Measurements from ENCODE around the gene CDS1.

DNA sequence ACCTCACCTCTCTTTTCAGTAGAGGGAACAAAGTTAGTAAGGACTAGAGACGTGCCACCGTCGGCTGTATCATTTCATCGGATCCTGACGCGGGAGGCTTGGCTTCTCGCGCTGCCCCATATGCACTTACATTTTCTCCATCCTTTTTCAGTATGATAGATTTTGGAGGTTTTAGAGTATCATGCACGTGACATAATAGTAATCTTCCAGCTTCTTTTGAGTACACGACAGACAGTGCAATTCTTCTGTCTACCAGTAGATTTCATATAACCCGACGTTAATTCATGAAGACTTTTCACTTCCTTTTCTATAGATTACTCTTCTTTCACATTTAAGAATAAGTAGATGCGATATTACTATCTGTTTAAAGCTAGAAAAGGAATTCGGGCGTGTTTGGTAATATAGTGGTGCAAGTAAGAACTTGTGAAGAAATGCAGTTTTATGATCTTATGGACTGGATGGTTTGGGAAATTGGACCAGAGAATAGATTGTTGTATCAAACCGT is 1.0 kb downstream of the CDS1 start:
- TF ChIP-seq CTCF (IDR thresholded peaks at IDR 0.05) (peak in 1 of 4 experiments; percentile 8), POLR2A (IDR thresholded peaks at IDR 0.05) (no peak), POLR2AphosphoS5 (IDR thresholded peaks at IDR 0.05) (no peak), EP300 (IDR thresholded peaks at IDR 0.05) (no peak)

Data from gastroesophageal sphincter (tissue), 3 donors.